ENCODE results near the gene TCF4.

The TCF4 gene

DNA sequence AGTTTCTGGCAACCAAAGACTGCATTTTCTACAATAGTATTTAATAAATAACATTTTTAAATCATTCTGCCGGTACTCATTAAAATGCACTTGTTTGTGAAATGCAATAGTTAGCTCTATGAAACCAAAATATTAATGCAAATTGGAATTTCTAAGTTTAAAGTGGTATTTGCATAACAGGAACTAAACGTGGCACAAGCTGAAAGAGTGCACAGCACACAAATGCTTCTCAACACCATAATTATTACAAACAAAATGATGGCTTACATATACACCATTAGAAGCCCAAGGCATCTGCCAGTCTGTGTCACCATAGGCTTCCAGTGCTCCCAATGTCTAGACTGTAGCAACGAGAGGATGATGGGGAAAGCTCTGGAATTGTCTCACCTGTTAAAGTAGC, 280.5 kb downstream of the TCF4 start:
- H3K4me3 ChIP-seq (ENCODE audit: low read depth, low read length), result no peak overlapping the region
- TF ChIP-seq, protein P1, sequence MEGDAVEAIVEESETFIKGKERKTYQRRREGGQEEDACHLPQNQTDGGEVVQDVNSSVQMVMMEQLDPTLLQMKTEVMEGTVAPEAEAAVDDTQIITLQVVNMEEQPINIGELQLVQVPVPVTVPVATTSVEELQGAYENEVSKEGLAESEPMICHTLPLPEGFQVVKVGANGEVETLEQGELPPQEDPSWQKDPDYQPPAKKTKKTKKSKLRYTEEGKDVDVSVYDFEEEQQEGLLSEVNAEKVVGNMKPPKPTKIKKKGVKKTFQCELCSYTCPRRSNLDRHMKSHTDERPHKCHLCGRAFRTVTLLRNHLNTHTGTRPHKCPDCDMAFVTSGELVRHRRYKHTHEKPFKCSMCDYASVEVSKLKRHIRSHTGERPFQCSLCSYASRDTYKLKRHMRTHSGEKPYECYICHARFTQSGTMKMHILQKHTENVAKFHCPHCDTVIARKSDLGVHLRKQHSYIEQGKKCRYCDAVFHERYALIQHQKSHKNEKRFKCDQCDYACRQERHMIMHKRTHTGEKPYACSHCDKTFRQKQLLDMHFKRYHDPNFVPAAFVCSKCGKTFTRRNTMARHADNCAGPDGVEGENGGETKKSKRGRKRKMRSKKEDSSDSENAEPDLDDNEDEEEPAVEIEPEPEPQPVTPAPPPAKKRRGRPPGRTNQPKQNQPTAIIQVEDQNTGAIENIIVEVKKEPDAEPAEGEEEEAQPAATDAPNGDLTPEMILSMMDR (IDR thresholded peaks at IDR 0.05; ENCODE audit: borderline replicate concordance, insufficient read depth, low read depth, low read length), result no peak

DNA sequence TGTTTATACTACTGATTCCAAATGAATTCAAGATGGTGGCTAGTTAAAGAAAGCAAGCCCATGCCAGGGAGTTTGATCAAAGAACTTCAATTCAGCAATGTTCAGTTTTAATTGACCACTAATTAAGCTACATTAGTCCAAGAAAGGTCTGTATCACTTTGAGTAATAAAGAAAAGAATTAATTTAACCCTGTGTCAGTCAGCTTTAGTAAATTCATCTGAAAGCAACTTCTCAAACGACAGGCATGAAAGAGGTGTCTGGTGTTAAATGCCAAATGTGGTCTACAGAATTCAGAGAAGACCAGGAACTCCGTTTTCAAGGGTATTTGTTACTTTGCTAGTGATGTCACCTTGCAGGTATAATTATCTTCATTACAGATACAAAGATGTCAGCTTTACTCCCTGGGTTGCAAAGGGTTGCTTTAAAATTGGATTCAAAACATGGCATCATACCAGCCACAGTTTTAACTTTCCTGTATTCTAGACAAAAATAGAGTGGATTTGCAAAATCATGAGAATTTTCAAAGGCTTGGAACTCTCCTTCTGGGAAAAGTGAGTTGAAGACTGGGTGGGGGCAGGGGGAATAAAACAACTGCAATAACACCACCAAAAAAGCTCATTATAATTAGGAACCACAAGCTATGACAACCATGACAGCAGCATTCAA, 281.5 kb downstream of the TCF4 start:
- TF ChIP-seq, protein P1 (IDR thresholded peaks at IDR 0.05; ENCODE audit: borderline replicate concordance, insufficient read depth, low read depth, low read length), result no peak
- no peak overlapping the region for H3K4me3 ChIP-seq (ENCODE audit: low read depth, low read length)

DNA sequence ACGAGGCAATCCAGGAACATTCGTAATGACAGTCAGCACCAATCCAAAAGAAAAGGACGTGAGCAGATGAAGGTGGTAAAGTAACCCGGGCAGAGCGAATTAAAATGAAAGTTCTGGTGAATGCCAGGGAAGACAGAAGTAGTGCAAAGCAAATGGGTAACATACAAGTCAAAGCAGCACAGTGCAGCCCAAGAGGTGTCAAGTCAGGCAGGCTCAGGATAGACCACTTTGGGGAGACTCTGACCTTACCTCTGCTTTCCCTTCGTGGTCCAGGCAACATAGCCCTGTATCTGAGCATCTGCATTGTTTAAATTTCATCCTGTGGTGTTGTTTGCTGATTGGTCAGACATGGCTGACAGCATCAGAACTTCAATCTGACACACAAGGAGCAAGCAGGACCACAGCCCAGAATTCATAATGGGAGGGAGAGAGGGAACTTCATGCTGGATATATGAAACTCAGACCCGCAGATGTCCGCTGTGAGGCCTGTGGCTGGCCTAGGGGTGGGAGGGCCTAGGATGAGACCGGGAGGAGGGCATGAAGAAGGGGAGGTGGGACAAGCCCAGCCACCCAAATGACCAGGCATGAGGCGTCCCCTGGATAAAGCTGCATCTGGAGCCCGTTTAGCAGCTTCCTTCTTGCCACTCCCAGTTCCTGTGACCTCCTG, 285.7 kb downstream of the TCF4 start:
- TF ChIP-seq, protein P1 (IDR thresholded peaks at IDR 0.05; ENCODE audit: borderline replicate concordance, insufficient read depth, low read depth, low read length), result no peak
- H3K4me3 ChIP-seq (ENCODE audit: low read depth, low read length), result no peak overlapping the region

DNA sequence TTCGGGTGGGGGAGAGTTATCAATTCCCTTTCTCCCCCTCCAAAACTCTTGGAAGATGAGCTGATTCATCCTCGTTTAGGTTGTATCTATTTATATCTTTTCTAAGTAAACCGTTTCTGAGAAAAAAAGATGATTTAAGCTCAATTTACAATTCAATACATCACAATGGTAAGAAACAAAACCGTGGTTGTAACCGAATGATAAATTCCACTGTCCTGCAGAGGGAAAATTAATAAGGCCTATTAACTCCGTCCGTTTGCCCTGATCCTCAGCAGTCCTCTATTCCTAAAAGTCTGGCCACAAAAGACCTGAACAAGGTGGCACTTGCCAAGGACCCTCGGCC, 286.2 kb downstream of the TCF4 start:
- TF ChIP-seq, protein P1 (IDR thresholded peaks at IDR 0.05; ENCODE audit: borderline replicate concordance, insufficient read depth, low read depth, low read length), result no peak
- H3K4me3 ChIP-seq (ENCODE audit: low read depth, low read length), result no peak overlapping the region

DNA sequence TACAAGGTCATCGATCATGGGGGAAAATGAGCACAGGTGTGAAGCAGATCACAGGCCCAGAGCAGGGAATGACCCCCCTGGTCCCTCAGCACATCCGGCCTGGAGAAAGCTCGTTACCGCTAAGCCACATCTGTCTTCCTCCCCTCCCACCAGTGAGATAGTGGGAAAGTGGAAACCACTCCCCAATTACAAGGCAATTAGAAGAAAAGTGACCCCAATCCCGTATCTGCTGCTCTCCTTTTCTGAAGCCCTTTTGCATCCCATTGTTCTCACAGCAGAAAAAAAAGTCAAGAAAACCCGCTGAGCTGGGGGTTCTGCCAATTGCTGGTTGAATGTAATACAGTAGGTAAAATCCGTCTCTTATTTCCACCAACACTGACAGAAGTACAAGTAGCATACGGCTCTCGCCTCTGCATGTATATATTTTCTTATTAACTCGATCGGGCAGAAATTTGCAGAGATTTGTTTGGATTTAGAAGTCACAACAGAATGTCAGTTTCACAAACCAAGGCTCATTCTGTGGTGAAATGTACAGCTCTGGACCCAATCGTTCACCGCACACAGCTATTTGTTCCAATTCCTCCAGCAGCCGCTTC, 287.0 kb downstream of the TCF4 start:
- no peak overlapping the region for H3K4me3 ChIP-seq (ENCODE audit: low read depth, low read length)
- TF ChIP-seq, protein P1 (IDR thresholded peaks at IDR 0.05; ENCODE audit: borderline replicate concordance, insufficient read depth, low read depth, low read length), result no peak

DNA sequence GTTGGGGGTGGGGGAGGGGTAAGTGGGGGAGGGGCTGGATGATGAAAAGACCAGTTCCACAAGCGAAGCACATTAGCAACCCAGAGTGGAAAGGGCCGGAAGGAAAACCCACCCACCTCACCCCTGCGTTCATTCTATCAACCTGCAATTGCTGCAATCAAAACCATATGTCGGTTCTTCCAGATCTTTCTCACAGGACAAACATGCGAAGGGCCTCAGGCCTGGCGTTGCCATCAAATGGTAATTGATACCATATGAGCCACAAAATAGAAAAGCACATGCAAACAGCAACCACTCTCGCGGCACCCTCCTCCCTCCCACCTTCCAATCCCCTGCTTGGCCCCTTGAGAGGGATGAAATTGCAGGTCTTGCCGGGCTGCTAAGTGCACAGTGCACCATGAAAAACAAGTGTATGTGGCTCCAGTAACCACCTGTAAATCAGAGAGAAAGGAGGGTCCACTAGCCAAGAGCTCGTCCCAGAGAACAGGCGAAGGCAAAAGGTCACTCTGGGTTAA, 287.5 kb downstream of the TCF4 start:
- no peak overlapping the region for H3K4me3 ChIP-seq (ENCODE audit: low read depth, low read length)
- TF ChIP-seq, protein P1 (IDR thresholded peaks at IDR 0.05; ENCODE audit: borderline replicate concordance, insufficient read depth, low read depth, low read length), result no peak
